ENCODE results near the gene ARID1B. TPM values are rescaled to one million over a fixed set of nuclear protein-coding genes. Genes with fewer than 3 reads are reported as not detected.

Gene ARID1B
- total RNA-seq, 1 donor from 2014 or later: 46.4 TPM

DNA sequence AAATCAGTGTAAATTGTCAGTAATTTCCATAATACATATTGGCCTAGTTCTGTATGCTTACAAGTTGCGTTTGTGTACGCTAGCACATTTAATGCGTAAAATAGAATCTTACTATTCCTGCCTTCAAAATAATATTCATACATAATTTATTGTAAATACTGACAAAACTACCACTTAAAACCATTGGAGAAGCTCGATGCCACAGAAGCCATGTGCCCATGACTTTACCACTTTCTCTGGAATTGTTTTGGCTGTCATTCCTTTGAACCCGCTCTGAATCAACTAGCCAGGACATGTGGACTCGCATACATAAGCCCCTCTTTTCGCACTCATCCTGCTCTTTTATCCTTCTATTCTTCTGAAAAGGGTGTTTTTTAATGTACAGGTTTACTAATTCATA lies 394.6 kb downstream of the ARID1B start:
- DNase-seq (ENCODE audit: missing footprints) (no peak), ATAC-seq (no peak)
- intact Hi-C loops (cut with DNase I): no loop called here

DNA sequence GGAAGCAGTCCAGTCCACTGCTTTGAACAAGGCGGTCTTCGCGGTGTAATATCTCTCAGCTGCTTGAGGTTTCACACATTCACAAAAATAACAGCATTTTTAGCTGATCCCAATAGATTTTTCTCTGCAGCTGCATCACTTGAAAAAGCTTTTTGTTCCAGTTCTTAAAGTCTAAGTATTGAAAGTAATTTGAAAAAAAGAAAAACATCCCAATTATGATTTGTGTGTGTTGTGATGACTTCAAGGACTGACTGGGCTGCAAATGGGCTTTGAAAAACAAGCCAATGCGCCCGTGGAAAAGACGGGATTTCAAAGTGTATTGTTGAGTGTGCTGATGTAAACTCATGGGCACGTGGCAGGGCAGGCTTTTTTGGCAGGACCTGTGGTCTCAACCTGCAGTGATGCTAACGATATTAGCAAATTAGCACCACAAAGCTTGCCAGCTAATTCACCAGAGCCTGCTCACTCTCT lies 395.1 kb downstream of the ARID1B start:
- intact Hi-C loops (cut with DNase I): no loop called here
- DNase-seq (ENCODE audit: missing footprints): no peak
- no peak for ATAC-seq

DNA sequence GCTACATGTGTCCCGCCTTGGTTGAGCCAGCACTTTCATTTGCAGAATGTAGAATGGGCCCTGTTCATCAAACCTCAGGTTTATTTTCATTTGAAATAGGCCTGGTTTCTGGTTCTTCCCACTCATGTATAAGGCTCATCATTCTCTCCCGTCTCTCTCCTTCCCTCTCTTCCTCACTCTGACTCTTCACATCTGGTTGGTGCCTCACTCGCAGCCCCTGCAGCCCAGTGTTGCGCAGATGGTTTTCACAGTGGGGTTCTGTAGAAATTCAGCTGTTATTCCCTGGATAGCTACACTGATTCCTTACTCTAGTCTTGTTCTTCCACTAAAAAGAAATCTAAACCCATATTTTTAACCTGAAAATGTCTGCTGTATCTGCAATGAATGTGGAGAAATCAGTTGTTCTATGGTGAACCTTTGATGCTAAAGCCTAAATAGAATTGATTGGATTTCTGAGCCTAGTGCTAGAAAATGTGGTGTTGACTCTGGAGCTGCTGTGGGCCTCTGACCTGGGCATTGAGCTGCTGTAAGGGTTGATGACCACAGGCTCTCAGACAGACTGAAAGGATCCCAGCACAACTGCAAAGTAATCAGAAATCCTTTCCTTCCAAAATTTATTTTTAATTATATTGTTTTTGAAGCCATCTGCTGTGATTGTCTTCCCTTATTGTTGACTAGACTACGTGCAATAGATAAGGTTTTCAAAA lies 395.8 kb downstream of the ARID1B start:
- ATAC-seq: peak; percentile 14

GRCh38 chr6:157173776-157174175 lies 396.6 kb downstream of the ARID1B start:
- no peak for ATAC-seq
- intact Hi-C loops (cut with DNase I): no loop called here
- DNase-seq (ENCODE audit: missing footprints): no peak

More for the DNA sequence above, 395.8 kb downstream of the ARID1B start:
- intact Hi-C loops (cut with DNase I): no loop called here
- no peak for DNase-seq (ENCODE audit: missing footprints)

GRCh38 chr6:157174731-157175130 lies 397.6 kb downstream of the ARID1B start:
- intact Hi-C loops (cut with DNase I): no loop called here
- DNase-seq (ENCODE audit: missing footprints) (no peak), ATAC-seq (no peak)

DNA sequence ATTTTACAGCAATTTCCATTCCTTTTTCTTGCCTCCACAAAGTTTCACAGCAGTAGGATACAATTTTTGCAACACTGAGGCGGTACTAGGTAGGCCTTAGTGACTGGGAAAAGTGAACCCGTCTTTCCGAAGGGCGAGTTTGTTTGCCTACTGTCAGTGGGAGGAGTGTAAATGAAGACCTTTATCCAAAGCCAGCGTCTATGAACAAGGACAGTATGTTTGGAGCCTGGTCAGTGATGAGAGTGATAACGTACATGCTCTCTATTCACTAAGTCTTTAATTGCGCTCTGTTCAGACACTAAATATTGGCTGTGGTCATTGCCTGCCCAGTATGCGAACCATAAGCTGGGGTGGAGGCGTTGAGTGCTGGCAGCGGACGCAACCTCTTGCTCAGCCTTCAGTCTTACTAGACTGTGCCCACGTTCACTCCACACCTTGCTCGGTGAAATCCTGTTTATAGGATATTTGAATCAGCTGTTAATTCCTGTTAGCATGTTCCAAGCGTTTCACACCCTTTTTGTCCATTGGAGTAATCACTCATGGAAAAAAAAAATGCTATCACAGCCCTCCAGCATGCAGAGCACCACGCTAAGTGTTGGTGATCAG lies 400.7 kb downstream of the ARID1B start:
- no peak for DNase-seq (ENCODE audit: missing footprints)
- no peak for ATAC-seq
- intact Hi-C loops (cut with DNase I): no loop called here

DNA sequence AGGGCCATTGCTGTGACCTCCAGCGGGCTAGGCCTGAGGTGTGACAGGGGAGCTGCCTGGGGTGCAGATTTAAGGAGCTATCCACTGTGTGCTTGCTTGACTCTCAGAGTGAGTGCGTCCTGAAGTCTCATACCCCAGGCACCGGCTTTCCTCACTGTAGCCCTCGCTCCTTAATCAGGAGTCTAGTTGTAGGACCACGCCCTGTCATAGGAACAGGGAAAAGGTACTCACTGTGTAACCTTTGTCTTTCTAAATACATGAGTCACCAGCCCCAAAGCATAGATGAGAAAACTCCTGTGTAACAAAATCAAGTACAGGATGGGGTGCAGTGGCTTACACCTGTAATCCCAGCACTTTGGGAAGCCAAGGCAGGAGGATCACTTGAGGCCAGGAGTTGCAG lies 404.5 kb downstream of the ARID1B start:
- ATAC-seq (no peak), DNase-seq (ENCODE audit: missing footprints) (no peak)
- intact Hi-C loops (cut with DNase I): loop anchor here (5.0 kb wide), 2 partner anchors 39 to 619 kb away; no protein-coding TSS in a partner anchor

GRCh38 chr6:157182503-157183264 lies 405.5 kb downstream of the ARID1B start:
- intact Hi-C loops (cut with DNase I): loop anchor here (5.0 kb wide), 2 partner anchors 40 to 620 kb away; no protein-coding TSS in a partner anchor
- DNase-seq (ENCODE audit: missing footprints) (no peak), ATAC-seq (no peak)

GRCh38 chr6:157184202-157185015 lies 407.2 kb downstream of the ARID1B start:
- intact Hi-C loops (cut with DNase I): loop anchor here (5.0 kb wide), 4 partner anchors 42 to 622 kb away; no protein-coding TSS in a partner anchor
- DNase-seq (ENCODE audit: missing footprints) (peak; percentile 80), ATAC-seq (peak; percentile 73)

DNA sequence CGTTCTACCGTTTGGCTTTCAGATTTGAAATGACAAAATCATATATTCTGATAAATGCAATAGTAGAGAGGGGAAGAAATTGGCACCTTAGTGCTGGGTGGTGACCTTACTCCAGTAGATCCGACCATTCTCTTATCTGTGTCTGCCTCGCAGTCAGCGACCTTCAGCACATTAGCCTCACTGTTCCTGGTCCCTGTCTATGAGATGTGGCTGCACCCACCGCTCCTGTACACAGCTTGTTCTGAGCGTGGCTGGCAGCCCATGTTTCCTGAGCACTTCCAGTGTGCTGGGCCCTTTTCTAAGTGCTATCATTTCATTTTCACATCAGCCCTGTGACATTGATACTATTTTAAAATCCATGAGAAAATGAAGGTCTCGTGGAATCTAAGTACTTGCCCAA lies 408.0 kb downstream of the ARID1B start:
- no peak for DNase-seq (ENCODE audit: missing footprints)
- peak; percentile 30 for ATAC-seq
- intact Hi-C loops (cut with DNase I): loop anchor here (5.0 kb wide), 2 partner anchors 153 to 403 kb away; no protein-coding TSS in a partner anchor

- no peak for DNase-seq (ENCODE audit: missing footprints)
- no peak for ATAC-seq
- intact Hi-C loops (cut with DNase I): loop anchor here (5.0 kb wide), 2 partner anchors 154 to 404 kb away; no protein-coding TSS in a partner anchor
These were observed 408.8 kb downstream of the ARID1B start for GRCh38 chr6:157185986-157186385.

- no peak for ATAC-seq
- no peak for DNase-seq (ENCODE audit: missing footprints)
- intact Hi-C loops (cut with DNase I): loop anchor here (5.0 kb wide), 2 partner anchors 154 to 404 kb away; no protein-coding TSS in a partner anchor
These were observed 409.6 kb downstream of the ARID1B start for GRCh38 chr6:157186785-157187181.

DNA sequence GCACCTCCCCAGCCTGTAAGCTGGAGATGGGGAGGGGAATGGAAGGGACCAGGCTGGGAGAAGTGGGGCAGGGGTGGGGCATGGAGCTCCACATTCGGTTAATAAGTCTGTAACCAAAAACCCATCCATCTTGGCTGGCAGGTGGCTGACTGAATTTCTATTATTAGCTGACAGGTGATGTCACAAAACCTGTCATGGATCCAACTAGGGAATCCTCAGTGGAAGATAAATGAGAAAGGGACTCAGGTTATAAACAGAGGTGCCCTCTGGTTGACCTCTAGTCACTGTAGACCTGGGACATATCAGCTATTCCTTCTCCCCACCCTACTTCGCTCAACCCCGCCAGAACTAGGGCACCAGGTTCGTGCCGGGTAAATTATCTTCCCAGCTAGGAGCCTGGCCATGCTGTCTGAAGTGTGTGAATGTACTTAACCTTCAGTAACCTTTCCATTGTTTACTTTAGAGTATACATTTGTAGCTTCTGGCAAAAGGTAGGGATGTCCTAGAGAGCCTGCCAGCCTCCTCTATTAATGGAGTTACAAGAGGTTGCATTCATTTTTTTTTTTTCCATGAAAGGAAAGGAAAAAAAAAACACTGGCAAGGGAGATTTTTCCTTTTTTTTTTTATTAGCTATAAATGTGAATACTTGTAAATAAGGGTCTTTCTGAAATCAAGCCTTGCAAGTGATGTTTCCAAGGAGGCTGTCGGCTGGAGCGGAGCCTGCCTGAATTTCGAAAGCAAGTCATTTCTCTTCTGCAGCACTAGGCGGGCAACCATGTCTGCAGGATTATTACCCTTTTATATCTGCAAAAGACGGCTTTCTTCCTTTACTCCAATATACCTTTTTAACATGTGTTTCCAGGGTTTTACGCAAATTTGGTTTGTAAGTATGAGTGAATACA lies 410.3 kb downstream of the ARID1B start:
- no peak for DNase-seq (ENCODE audit: missing footprints)
- intact Hi-C loops (cut with DNase I): loop anchor here (5.0 kb wide), 2 partner anchors 155 to 405 kb away; no protein-coding TSS in a partner anchor
- ATAC-seq: peak; percentile 84

DNA sequence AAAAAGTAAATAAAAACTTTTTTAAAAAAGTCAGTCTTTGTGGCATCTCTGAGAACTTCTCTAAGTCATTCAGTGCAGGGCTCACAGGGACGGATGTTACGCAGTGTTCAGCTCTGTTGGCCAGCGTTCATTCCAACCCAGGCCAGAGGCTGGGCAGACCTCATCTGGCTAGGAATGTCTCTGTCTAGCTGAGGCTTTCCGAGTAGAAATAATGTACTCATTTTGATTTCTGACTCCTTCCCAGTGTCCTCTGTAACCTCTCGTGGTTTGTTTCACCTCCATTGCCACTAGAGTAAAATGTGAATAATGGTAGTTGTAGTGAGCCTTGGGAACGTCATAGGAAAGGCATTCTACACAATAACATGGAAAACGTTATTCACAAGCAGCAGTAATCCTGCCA lies 411.0 kb downstream of the ARID1B start:
- DNase-seq (ENCODE audit: missing footprints) (no peak), ATAC-seq (no peak)
- intact Hi-C loops (cut with DNase I): loop anchor here (5.0 kb wide), 2 partner anchors 156 to 406 kb away; no protein-coding TSS in a partner anchor

DNA sequence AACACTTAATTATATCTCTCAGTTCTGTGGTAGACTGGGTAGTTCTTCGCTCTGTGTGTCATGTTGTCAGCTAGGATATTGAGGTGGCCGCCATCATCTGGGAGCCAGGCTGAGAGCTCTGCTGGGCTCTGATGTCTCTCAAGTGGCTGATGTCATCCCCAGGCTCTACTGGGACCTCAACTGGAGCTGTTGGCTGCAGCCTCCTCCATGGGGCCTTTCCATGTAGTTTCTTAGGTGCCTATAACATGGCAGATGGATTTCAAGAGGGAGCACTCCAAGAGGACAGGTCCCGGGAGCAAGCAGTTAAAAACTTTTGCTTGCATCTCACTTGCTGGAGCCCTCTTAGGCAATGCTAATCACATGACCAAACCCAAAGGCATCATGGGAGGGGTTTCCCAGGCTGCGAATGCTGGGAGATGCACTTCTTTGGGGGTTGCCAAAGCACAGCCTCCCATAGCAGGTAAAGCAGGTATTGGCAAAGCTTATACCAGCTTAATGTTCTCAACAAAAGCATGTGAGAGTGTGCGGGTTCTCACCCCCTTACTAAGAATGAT lies 416.3 kb downstream of the ARID1B start:
- ATAC-seq (no peak), DNase-seq (ENCODE audit: missing footprints) (no peak)
- intact Hi-C loops (cut with DNase I): loop anchor here (2.0 kb wide), 1 partner anchor 33 kb away; no protein-coding TSS in a partner anchor

- no peak for ATAC-seq
- intact Hi-C loops (cut with DNase I): no loop called here
- no peak for DNase-seq (ENCODE audit: missing footprints)
These were observed 416.9 kb downstream of the ARID1B start for GRCh38 chr6:157194110-157194509.

GRCh38 chr6:157194643-157195042 lies 417.5 kb downstream of the ARID1B start:
- ATAC-seq (no peak), DNase-seq (ENCODE audit: missing footprints) (no peak)
- intact Hi-C loops (cut with DNase I): no loop called here
